Neural cell (in vitro differentiated cells): Measurements from ENCODE around the gene RNGTT.

Experiments used
- EP300 ChIP-seq: fragments of 450-650 bp; conservative IDR thresholded peaks from 2 replicates; pipeline ENCODE4 v1.6.1; 2014; ENCODE audit warnings: antibody characterized with exemption, mild to moderate bottlenecking, moderate library complexity; ENCODE audit not compliant: poor library complexity, severe bottlenecking
- EZH2 ChIP-seq: fragments of 200-600, 300-800 bp; shearing (Covaris generic), sonication (generic); IDR thresholded peaks from 2 replicates; pipeline ENCODE4 v1.6.1; 2014; ENCODE audit warnings: antibody characterized with exemption, low read length, borderline replicate concordance, mild to moderate bottlenecking; ENCODE audit not compliant: insufficient read depth, poor library complexity, severe bottlenecking
- POLR2AphosphoS5 ChIP-seq: IDR thresholded peaks from 2 replicates; pipeline ENCODE4 v1.6.1; 2012
- RAD21 ChIP-seq: fragments of 450-650 bp; conservative IDR thresholded peaks from 2 replicates; pipeline ENCODE4 v1.6.1; 2014; ENCODE audit warnings: antibody characterized with exemption, mild to moderate bottlenecking, moderate library complexity
- SMC3 ChIP-seq: fragments of 450-650 bp; conservative IDR thresholded peaks from 2 replicates; pipeline ENCODE4 v1.6.1; 2014; ENCODE audit warnings: antibody characterized with exemption, mild to moderate bottlenecking, moderate library complexity; ENCODE audit not compliant: poor library complexity
- TAF1 ChIP-seq: IDR thresholded peaks from 2 replicates; pipeline ENCODE4 v1.6.1; 2012; ENCODE audit warnings: low read depth
- TF ChIP-seq, protein P1 (sequence below): fragments of 450-650 bp; IDR thresholded peaks from 2 replicates; pipeline ENCODE4 v1.5.1; 2014; ENCODE audit warnings: antibody characterized with exemption, mild to moderate bottlenecking, moderate library complexity; ENCODE audit not compliant: poor library complexity, severe bottlenecking
- TF ChIP-seq, protein P2 (sequence below): IDR thresholded peaks from 2 replicates; pipeline ENCODE4 v1.6.1; 2012; ENCODE audit warnings: borderline replicate concordance

GRCh38 chr6:88864359-88865054, 98.9 kb downstream of the RNGTT start:
- TF ChIP-seq, protein P1, sequence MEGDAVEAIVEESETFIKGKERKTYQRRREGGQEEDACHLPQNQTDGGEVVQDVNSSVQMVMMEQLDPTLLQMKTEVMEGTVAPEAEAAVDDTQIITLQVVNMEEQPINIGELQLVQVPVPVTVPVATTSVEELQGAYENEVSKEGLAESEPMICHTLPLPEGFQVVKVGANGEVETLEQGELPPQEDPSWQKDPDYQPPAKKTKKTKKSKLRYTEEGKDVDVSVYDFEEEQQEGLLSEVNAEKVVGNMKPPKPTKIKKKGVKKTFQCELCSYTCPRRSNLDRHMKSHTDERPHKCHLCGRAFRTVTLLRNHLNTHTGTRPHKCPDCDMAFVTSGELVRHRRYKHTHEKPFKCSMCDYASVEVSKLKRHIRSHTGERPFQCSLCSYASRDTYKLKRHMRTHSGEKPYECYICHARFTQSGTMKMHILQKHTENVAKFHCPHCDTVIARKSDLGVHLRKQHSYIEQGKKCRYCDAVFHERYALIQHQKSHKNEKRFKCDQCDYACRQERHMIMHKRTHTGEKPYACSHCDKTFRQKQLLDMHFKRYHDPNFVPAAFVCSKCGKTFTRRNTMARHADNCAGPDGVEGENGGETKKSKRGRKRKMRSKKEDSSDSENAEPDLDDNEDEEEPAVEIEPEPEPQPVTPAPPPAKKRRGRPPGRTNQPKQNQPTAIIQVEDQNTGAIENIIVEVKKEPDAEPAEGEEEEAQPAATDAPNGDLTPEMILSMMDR = no peak
- TF ChIP-seq EP300 = no peak
- TF ChIP-seq SMC3 = no peak
- TF ChIP-seq POLR2AphosphoS5 = no peak
- no peak for TF ChIP-seq RAD21
- TF ChIP-seq, protein P2, sequence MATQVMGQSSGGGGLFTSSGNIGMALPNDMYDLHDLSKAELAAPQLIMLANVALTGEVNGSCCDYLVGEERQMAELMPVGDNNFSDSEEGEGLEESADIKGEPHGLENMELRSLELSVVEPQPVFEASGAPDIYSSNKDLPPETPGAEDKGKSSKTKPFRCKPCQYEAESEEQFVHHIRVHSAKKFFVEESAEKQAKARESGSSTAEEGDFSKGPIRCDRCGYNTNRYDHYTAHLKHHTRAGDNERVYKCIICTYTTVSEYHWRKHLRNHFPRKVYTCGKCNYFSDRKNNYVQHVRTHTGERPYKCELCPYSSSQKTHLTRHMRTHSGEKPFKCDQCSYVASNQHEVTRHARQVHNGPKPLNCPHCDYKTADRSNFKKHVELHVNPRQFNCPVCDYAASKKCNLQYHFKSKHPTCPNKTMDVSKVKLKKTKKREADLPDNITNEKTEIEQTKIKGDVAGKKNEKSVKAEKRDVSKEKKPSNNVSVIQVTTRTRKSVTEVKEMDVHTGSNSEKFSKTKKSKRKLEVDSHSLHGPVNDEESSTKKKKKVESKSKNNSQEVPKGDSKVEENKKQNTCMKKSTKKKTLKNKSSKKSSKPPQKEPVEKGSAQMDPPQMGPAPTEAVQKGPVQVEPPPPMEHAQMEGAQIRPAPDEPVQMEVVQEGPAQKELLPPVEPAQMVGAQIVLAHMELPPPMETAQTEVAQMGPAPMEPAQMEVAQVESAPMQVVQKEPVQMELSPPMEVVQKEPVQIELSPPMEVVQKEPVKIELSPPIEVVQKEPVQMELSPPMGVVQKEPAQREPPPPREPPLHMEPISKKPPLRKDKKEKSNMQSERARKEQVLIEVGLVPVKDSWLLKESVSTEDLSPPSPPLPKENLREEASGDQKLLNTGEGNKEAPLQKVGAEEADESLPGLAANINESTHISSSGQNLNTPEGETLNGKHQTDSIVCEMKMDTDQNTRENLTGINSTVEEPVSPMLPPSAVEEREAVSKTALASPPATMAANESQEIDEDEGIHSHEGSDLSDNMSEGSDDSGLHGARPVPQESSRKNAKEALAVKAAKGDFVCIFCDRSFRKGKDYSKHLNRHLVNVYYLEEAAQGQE = no peak
- TF ChIP-seq EZH2 = no peak
- no peak for TF ChIP-seq TAF1
